ENCODE measurements around the gene RNF220. TPM values are rescaled to one million over a fixed set of nuclear protein-coding genes. Genes with fewer than 3 reads are reported as not detected.
A peak's percentile ranks its signal among the peaks of the same experiment; 100 is the strongest.

RNF220 gene
- total RNA-seq, 1 experiment from 2014 or later: 128 TPM

DNA sequence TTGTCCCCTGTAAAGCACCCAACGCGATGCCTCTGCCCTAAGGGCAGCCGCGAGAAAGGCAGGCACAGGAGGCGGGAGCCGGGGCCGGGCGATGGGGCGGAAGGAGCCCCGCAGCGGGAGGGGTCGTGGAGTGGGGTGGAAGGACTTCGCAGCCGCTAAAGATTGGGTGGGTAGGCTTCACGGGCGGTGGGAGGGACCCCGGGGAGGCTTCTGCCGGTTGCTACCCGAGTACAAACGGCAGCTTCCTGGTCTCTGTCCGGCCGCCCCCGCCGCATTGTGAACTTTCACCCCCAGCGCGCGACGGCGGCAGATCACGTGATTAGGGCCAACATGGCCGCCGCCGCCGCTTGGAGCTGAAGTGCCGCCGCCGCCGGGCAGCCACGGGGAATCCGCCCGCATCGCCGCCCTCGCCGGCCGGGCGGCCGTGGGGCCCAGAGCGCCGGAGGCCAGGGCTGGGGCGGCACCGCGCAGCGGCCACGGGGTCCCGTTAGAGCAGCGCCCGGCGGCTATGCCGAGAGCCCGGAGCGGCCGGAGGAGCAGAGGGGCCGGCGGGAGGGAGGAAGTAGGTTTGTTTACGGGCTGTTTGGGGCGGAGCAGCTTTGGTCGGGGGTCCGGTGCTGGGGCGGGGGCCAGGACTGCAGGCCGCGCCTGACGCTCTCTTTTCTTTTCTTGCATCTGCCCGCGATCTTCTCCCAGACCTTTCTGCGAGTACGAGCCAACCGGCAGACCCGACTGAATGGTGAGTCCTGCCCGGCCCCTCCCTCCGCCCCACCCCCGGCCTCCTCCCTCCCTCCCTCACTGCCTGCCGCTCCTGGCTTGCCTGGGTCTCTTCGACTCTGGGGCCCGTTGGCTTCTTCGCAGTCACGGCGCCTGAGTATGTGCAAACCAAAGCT, 226.8 kb downstream of the RNF220 start (continued):
- TF ChIP-seq PRRX2 (CRISPR knock-in tag; IDR thresholded peaks at IDR 0.05) (peak; percentile 86; the same call in 1 of the 2 replicates), TEAD1 (CRISPR knock-in tag; IDR thresholded peaks at IDR 0.05) (peak; percentile 47; the same call in 1 of the 2 replicates), NR2C2 (CRISPR knock-in tag; IDR thresholded peaks at IDR 0.05) (peak; percentile 91), HMGA2 (CRISPR knock-in tag; IDR thresholded peaks at IDR 0.05) (no peak), NR1H2 (CRISPR knock-in tag; IDR thresholded peaks at IDR 0.05) (no peak), SMAD3 (CRISPR knock-in tag; IDR thresholded peaks at IDR 0.05; ENCODE audit: borderline replicate concordance) (no peak), MXD4 (CRISPR knock-in tag; IDR thresholded peaks at IDR 0.05; ENCODE audit: borderline replicate concordance) (no peak), SP1 (CRISPR knock-in tag; conservative IDR thresholded peaks at IDR 0.05) (peak; percentile 70), KAT7 (CRISPR knock-in tag; IDR thresholded peaks at IDR 0.05; ENCODE audit: borderline replicate concordance) (peak; percentile 56; the same call in 1 of the 2 replicates), ZNF121 (CRISPR knock-in tag; IDR thresholded peaks at IDR 0.05) (no peak), FOXK1 (CRISPR knock-in tag; IDR thresholded peaks at IDR 0.05) (peak; percentile 85; the same call in 1 of the 2 replicates), ZNF416 (CRISPR knock-in tag; IDR thresholded peaks at IDR 0.05) (peak; percentile 72; the same call in 1 of the 2 replicates), ZNF671 (CRISPR knock-in tag; IDR thresholded peaks at IDR 0.05) (peak; percentile 85; the same call in 1 of the 2 replicates), OVOL2 (CRISPR knock-in tag; IDR thresholded peaks at IDR 0.05; ENCODE audit: borderline replicate concordance) (peak; percentile 42; the same call in 1 of the 2 replicates), FOXP1 (CRISPR knock-in tag; IDR thresholded peaks at IDR 0.05; ENCODE audit: borderline replicate concordance) (peak; percentile 95), EMX1 (CRISPR knock-in tag; IDR thresholded peaks at IDR 0.05) (peak; percentile 79; the same call in 1 of the 2 replicates), IRF2 (CRISPR knock-in tag; IDR thresholded peaks at IDR 0.05; ENCODE audit: borderline replicate concordance, low read depth) (no peak), ZNF317 (CRISPR knock-in tag; IDR thresholded peaks at IDR 0.05; ENCODE audit: borderline replicate concordance, low read depth) (peak; percentile 11; the same call in 1 of the 2 replicates)
- TF ChIP-seq, protein P1, sequence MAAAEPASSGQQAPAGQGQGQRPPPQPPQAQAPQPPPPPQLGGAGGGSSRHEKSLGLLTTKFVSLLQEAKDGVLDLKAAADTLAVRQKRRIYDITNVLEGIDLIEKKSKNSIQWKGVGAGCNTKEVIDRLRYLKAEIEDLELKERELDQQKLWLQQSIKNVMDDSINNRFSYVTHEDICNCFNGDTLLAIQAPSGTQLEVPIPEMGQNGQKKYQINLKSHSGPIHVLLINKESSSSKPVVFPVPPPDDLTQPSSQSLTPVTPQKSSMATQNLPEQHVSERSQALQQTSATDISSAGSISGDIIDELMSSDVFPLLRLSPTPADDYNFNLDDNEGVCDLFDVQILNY (CRISPR knock-in tag; IDR thresholded peaks at IDR 0.05): peak; percentile 61; the same call in 1 of the 2 replicates
- TF ChIP-seq, protein P2, sequence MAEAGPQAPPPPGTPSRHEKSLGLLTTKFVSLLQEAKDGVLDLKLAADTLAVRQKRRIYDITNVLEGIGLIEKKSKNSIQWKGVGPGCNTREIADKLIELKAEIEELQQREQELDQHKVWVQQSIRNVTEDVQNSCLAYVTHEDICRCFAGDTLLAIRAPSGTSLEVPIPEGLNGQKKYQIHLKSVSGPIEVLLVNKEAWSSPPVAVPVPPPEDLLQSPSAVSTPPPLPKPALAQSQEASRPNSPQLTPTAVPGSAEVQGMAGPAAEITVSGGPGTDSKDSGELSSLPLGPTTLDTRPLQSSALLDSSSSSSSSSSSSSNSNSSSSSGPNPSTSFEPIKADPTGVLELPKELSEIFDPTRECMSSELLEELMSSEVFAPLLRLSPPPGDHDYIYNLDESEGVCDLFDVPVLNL (CRISPR knock-in tag; IDR thresholded peaks at IDR 0.05; ENCODE audit: borderline replicate concordance, low read depth): peak; percentile 25; the same call in 1 of the 2 replicates
- TF ChIP-seq, protein P3, sequence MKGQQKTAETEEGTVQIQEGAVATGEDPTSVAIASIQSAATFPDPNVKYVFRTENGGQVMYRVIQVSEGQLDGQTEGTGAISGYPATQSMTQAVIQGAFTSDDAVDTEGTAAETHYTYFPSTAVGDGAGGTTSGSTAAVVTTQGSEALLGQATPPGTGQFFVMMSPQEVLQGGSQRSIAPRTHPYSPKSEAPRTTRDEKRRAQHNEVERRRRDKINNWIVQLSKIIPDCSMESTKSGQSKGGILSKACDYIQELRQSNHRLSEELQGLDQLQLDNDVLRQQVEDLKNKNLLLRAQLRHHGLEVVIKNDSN (CRISPR knock-in tag; IDR thresholded peaks at IDR 0.05): peak; percentile 95
- TF ChIP-seq, protein P4, sequence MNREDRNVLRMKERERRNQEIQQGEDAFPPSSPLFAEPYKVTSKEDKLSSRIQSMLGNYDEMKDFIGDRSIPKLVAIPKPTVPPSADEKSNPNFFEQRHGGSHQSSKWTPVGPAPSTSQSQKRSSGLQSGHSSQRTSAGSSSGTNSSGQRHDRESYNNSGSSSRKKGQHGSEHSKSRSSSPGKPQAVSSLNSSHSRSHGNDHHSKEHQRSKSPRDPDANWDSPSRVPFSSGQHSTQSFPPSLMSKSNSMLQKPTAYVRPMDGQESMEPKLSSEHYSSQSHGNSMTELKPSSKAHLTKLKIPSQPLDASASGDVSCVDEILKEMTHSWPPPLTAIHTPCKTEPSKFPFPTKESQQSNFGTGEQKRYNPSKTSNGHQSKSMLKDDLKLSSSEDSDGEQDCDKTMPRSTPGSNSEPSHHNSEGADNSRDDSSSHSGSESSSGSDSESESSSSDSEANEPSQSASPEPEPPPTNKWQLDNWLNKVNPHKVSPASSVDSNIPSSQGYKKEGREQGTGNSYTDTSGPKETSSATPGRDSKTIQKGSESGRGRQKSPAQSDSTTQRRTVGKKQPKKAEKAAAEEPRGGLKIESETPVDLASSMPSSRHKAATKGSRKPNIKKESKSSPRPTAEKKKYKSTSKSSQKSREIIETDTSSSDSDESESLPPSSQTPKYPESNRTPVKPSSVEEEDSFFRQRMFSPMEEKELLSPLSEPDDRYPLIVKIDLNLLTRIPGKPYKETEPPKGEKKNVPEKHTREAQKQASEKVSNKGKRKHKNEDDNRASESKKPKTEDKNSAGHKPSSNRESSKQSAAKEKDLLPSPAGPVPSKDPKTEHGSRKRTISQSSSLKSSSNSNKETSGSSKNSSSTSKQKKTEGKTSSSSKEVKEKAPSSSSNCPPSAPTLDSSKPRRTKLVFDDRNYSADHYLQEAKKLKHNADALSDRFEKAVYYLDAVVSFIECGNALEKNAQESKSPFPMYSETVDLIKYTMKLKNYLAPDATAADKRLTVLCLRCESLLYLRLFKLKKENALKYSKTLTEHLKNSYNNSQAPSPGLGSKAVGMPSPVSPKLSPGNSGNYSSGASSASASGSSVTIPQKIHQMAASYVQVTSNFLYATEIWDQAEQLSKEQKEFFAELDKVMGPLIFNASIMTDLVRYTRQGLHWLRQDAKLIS (CRISPR knock-in tag; IDR thresholded peaks at IDR 0.05; ENCODE audit: borderline replicate concordance): no peak
- TF ChIP-seq, protein P5, sequence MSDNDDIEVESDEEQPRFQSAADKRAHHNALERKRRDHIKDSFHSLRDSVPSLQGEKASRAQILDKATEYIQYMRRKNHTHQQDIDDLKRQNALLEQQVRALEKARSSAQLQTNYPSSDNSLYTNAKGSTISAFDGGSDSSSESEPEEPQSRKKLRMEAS (CRISPR knock-in tag; IDR thresholded peaks at IDR 0.05): peak; percentile 78; the same call in 1 of the 2 replicates
- TF ChIP-seq, protein P6, sequence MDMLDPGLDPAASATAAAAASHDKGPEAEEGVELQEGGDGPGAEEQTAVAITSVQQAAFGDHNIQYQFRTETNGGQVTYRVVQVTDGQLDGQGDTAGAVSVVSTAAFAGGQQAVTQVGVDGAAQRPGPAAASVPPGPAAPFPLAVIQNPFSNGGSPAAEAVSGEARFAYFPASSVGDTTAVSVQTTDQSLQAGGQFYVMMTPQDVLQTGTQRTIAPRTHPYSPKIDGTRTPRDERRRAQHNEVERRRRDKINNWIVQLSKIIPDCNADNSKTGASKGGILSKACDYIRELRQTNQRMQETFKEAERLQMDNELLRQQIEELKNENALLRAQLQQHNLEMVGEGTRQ (CRISPR knock-in tag; IDR thresholded peaks at IDR 0.05): peak; percentile 98
- TF ChIP-seq, protein P7, sequence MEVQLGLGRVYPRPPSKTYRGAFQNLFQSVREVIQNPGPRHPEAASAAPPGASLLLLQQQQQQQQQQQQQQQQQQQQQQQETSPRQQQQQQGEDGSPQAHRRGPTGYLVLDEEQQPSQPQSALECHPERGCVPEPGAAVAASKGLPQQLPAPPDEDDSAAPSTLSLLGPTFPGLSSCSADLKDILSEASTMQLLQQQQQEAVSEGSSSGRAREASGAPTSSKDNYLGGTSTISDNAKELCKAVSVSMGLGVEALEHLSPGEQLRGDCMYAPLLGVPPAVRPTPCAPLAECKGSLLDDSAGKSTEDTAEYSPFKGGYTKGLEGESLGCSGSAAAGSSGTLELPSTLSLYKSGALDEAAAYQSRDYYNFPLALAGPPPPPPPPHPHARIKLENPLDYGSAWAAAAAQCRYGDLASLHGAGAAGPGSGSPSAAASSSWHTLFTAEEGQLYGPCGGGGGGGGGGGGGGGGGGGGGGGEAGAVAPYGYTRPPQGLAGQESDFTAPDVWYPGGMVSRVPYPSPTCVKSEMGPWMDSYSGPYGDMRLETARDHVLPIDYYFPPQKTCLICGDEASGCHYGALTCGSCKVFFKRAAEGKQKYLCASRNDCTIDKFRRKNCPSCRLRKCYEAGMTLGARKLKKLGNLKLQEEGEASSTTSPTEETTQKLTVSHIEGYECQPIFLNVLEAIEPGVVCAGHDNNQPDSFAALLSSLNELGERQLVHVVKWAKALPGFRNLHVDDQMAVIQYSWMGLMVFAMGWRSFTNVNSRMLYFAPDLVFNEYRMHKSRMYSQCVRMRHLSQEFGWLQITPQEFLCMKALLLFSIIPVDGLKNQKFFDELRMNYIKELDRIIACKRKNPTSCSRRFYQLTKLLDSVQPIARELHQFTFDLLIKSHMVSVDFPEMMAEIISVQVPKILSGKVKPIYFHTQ (CRISPR knock-in tag; IDR thresholded peaks at IDR 0.05): peak; percentile 79; the same call in 1 of the 2 replicates

Measured in WTC11 (cell line).